Measurements from ENCODE around the gene ADGRL3.
"Not testable (repeated sequence)": the region's sequence is repeated elsewhere in the genome, so short reads cannot be mapped to it uniquely, and the experiment has no call there.

Gene ADGRL3

DNA sequence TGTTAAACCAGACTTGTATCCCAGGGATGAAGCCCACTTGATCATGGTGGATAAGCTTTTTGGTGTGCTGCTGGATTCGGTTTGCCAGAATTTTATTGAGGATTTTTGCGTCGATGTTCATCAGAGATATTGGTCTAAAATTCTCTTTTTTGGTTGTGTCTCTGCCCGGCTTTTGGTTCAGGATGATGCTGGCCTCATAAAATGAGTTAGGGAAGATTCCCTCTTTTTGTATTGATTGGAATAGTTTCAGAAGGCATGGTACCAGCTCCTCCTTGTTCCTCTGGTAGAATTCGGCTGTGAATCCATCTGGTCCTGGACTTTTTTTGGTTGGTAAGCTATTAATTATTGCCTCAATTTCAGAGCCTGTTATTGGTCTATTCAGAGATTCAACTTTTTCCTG lies 556.8 kb downstream of the ADGRL3 start:
- DNase-seq (ENCODE audit: low read depth): not testable (repeated sequence)

- DNase-seq (ENCODE audit: low read depth): not testable (repeated sequence)
Measured at GRCh38 chr4:61757983-61758382, 557.9 kb downstream of the ADGRL3 start.

GRCh38 chr4:61758596-61758995 lies 558.5 kb downstream of the ADGRL3 start:
- DNase-seq (ENCODE audit: low read depth): not testable (repeated sequence)

DNA sequence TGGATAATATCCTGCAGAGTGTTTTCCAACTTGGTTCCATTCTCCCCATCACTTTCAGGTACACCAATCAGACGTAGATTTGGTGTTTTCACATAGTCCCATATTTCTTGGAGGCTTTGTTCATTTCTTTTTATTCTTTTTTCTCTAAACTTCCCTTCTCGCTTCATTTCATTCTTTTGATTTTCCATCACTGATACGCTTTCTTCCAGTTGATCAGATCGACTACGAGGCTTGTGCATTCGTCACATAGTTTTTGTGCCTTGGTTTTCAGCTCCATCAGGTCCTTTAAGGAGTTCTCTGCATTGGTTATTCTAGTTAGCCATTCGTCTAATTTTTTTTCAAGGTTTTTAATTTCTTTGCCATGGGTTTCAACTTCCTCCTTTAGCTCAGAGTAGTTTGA lies 559.1 kb downstream of the ADGRL3 start:
- DNase-seq (ENCODE audit: low read depth): not testable (repeated sequence)

DNA sequence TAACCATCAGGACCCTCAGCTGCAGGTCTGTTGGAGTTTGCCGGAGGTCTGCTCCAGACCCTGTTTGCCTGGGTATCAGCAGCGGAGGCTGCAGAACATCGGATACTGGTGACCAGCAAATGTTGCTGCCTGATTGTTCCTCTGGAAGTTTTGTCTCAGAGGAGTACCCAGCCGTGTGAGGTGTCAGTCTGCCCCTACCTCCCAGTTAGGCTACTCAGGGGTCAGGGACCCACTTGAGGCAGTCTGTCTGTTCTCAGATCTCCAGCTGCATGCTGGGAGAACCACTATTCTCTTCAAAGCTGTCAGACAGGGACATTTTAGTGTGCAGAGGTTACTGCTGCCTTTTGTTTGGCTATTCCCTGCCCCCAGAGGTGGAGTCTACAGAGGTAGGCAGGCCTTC lies 559.8 kb downstream of the ADGRL3 start:
- DNase-seq (ENCODE audit: low read depth): not testable (repeated sequence)

DNA sequence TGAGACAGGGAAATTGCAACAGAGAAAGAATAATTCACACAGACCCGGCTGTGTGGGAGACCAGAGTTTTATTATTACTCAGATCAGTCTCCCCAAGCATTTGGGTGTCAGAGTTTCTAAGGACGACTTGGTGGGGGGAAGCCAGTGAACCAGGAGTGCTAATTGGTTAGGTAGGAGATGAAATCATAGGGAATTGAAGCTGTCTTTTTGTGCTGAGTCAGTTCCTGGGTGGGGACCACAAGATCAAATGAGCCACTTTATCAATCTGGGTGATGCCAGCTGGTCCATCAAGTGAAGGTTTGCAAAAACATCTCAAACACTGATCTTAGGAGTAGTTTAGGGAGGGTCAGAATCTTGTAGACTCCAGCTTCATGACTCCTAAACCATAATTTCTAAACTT lies 560.7 kb downstream of the ADGRL3 start:
- no peak for DNase-seq (ENCODE audit: low read depth)

GRCh38 chr4:61762722-61763627 lies 562.8 kb downstream of the ADGRL3 start:
- no peak for DNase-seq (ENCODE audit: low read depth)

DNA sequence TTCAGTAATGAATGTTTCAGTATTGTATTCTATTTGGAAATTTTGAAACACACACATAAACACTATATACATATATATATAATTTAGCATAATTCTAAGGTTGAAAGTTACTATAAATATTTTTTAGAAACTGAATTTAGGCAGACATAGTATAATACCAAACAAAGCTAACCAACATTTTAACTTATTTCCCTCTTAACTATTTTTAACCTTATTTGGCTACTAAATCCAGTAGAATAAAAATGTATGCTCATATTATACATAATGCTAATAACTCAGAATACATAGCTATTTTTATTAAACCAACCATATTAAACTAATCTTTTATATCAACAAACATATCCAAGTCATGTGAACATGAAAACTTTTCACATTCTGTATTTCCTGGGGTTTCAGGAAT lies 563.6 kb downstream of the ADGRL3 start:
- DNase-seq (ENCODE audit: low read depth): no peak

GRCh38 chr4:61764090-61764489 lies 564.0 kb downstream of the ADGRL3 start:
- DNase-seq (ENCODE audit: low read depth): not testable (repeated sequence)

- DNase-seq (ENCODE audit: low read depth): not testable (repeated sequence)
Measured at GRCh38 chr4:61769444-61770167, 569.5 kb downstream of the ADGRL3 start.

DNA sequence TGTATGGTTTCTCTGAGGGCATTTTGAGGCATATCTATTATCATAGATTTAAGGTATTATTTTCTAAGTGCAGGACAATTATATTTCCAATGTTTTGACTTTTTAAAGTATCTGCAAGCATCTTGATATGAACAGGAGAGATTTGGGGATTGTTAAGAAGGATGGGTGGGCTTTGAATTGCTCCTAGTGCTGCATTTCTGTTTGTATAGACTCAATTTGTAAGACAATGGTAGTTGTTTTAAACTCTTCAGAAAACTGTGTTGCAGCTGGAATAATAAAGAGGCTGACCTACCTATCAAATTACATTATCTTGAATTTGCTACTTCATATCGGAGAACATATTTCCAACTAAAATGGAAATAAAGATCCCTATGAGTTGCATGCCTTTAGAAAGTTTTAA lies 570.3 kb downstream of the ADGRL3 start:
- no peak for DNase-seq (ENCODE audit: low read depth)

DNA sequence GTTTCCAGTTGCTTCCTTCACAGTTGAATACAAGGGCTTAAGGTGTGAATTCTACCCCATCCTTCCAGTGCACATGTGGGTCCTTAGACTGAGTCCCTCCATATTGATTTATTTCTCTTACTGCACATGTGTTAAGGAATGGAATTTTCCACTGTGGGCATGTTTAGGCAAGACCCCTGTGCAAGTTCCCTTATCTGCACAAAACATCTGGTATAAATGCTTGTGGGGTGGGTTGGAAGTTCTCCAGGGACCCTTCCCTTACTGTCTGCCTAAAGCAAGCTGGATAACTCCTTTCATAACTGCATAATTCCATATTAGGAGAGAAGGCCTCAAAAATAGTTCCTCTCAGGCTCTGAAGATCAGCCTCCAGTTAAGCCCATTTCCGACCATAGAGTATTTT lies 570.9 kb downstream of the ADGRL3 start:
- DNase-seq (ENCODE audit: low read depth): no peak

- no peak for DNase-seq (ENCODE audit: low read depth)
Measured at GRCh38 chr4:61772126-61772525, 572.0 kb downstream of the ADGRL3 start.

GRCh38 chr4:61773655-61774245 lies 573.6 kb downstream of the ADGRL3 start:
- DNase-seq (ENCODE audit: low read depth): no peak

DNA sequence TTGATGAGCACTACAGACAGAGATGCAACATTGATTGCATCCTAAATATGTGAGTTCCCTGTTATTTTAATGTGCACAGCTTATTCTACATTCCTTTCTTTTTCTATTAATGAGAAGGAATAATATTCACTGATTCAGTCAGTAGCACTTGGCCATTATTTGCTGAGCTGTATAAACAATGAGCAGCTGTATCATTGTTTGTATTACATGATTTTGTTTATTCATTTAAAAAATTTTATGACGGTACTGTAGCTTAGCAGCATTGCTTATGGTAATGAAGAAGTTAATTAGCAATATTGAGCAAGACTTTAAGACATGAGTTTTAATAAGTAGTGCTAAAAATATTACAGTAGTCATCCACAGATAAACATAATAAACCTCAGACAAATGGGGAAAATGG lies 582.0 kb downstream of the ADGRL3 start:
- no peak for DNase-seq (ENCODE audit: low read depth)

DNA sequence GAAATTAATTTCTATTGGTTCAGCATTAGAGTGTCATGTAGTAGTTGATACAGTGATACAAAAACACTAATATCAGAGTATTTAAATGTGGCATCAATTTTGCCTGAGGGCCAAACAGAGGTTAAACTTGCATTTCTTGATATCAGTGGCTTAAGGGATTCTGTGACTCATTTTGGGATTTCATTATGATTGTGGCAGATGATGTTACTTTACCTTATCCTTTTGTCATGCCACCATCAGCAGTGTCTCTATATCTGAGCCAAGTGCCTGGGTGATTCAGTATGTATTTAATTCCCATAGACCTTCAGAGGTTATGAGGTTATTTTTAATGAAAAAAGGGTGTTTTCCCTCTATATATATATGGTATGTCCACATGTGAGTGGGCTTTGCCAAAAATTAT lies 582.9 kb downstream of the ADGRL3 start:
- DNase-seq (ENCODE audit: low read depth): no peak

GRCh38 chr4:61785761-61786160 lies 585.6 kb downstream of the ADGRL3 start:
- no peak for DNase-seq (ENCODE audit: low read depth)

- DNase-seq (ENCODE audit: low read depth): no peak
Measured at GRCh38 chr4:61786211-61786610, 586.1 kb downstream of the ADGRL3 start.

DNA sequence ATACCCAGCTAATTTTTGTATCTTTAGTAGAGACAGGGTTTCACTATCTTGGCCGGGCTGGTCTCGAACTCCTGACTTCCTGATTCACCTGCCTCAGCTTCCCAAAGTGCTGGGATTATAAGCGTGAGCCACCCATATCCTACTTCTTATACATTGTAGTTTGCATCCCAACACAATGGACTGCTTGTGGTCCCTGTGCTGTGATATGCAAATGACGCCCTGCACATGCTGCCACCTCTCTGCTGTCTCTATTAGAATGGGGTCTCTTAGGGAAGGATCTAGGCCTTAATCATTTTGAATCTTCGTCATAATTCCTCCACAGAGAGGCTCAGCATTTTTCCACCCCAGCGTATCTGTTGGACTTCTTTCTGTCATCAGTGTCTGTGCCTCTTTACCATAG lies 595.9 kb downstream of the ADGRL3 start:
- DNase-seq (ENCODE audit: low read depth): no peak

GRCh38 chr4:61799794-61800193 lies 599.7 kb downstream of the ADGRL3 start:
- DNase-seq (ENCODE audit: low read depth): no peak

- DNase-seq (ENCODE audit: low read depth): no peak
Measured at GRCh38 chr4:61805227-61805626, 605.1 kb downstream of the ADGRL3 start.

DNA sequence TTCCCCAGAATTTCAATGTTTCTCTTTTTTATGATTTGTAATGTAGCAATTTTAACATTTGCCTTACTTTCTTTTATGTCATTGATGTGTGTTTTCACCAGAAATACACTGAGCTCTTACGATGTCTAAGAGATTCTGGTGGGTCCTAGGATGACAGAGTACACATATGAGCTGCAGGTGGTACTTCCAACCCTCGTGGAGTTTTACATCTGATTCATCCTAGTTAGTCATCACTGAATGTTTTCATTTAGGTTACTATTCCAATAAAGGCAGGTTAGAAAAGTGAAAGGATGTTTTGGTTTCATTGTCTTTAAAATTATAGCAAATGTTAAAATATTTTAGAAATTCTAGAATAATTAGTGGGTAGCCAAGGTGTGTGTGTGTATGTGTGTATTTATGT lies 605.9 kb downstream of the ADGRL3 start:
- no peak for DNase-seq (ENCODE audit: low read depth)

DNA sequence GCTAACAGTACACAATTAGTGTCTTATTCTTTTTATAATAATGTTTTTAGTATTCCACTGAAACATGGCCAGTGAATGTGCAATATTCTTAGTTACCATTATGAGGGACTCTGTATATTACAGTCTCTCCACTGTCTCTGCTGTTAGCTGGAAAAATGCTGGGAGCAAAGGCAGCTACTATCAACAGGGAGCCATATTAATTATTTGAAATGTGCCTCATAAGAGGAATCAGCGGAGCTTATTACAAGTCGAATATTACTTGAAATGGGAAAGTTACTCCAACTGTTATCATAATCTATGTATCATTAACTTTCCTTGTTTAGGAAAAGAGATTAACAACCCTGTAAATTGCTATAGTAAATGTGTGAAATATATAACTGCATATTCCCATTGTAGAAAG lies 612.0 kb downstream of the ADGRL3 start:
- DNase-seq (ENCODE audit: low read depth): no peak

Measured in amniotic epithelial cell (primary cell).